HAP-1 (cell line): ENCODE results near the gene NDOR1.
"Not testable (repeated sequence)": the region's sequence is repeated elsewhere in the genome, so short reads cannot be mapped to it uniquely, and the experiment has no call there.

Source experiments
- DNase-seq, 2 experiments: peaks; one replicate each; pipeline ENCODE4 v3.0.0-alpha.2; 2016 to 2020; ENCODE audit warnings: low spot score in 2 of 2
- H3K27me3 ChIP-seq: fragments of 250-450 bp; sonication (Bioruptor Pico); 2 replicates; pipeline ENCODE4 v1.5.1; 2020; ENCODE audit warnings: low read depth, mild to moderate bottlenecking, moderate library complexity
- H3K36me3 ChIP-seq: fragments of 250-450 bp; sonication (Bioruptor Pico); replicated peaks from 2 replicates; pipeline ENCODE4 v1.5.1; 2020; ENCODE audit warnings: mild to moderate bottlenecking
- H3K4me1 ChIP-seq: fragments of 250-450 bp; sonication (Bioruptor Pico); 2 replicates; pipeline ENCODE4 v1.5.1; 2020; ENCODE audit warnings: mild to moderate bottlenecking
- H3K4me3 ChIP-seq: fragments of 250-450 bp; sonication (Bioruptor Pico); 2 replicates; pipeline ENCODE4 v1.5.1; 2020; ENCODE audit warnings: mild to moderate bottlenecking, moderate library complexity
- H3K9me3 ChIP-seq: fragments of 250-450 bp; sonication (Bioruptor Pico); 2 replicates; pipeline ENCODE4 v1.5.1; 2020; ENCODE audit warnings: mild to moderate bottlenecking, moderate library complexity
- in situ Hi-C: fragments of 300-500 bp; cut with MboI; formaldehyde crosslinking; loops from 3 replicates; pipeline ENCODE4 v1.14.3; 2020; ENCODE audit warnings: low sequenced_read_pairs, inconsistent platforms, mixed read lengths

Gene NDOR1

GRCh38 chr9:137253717-137254623 lies 48.5 kb downstream of the NDOR1 start:
- Histone ChIP-seq H3K4me3 (peak overlapping the region; percentile 66), H3K9me3 (no peaks in the 10 kb centered on the region), H3K4me1 (peaks cover 7% of the 10 kb centered on the region), H3K36me3 (peaks cover 23% of the 10 kb centered on the region), H3K27me3 (no peaks in the 10 kb centered on the region)
- DNase-seq: no peak
- in situ Hi-C loops: no loop called here

GRCh38 chr9:137254624-137255447 lies 49.3 kb downstream of the NDOR1 start, which contains the start of gene NELFB:
Gene NELFB (plus strand): TSS chr9:137255327.
- Histone ChIP-seq H3K36me3 (peaks cover 26% of the 10 kb centered on the region), H3K27me3 (no peaks in the 10 kb centered on the region), H3K4me1 (peaks cover 7% of the 10 kb centered on the region), H3K9me3 (no peaks in the 10 kb centered on the region), H3K4me3 (peak within 1 kb of the TSS; percentile 91)
- in situ Hi-C loops: no loop called here
- DNase-seq: peak; percentile 85 to 97

- Histone ChIP-seq H3K4me3 (peak overlapping the region; percentile 91), H3K4me1 (peaks cover 7% of the 10 kb centered on the region), H3K36me3 (peaks cover 27% of the 10 kb centered on the region), H3K9me3 (no peaks in the 10 kb centered on the region), H3K27me3 (no peaks in the 10 kb centered on the region)
- DNase-seq: no peak
- in situ Hi-C loops: no loop called here
Measured at GRCh38 chr9:137255448-137256114, 50.1 kb downstream of the NDOR1 start.

GRCh38 chr9:137256362-137256761 lies 50.9 kb downstream of the NDOR1 start:
- in situ Hi-C loops: no loop called here
- Histone ChIP-seq H3K9me3 (no peaks in the 10 kb centered on the region), H3K4me3 (peak overlapping the region; percentile 91), H3K36me3 (peaks cover 31% of the 10 kb centered on the region), H3K27me3 (no peaks in the 10 kb centered on the region), H3K4me1 (peaks cover 7% of the 10 kb centered on the region)
- no peak for DNase-seq

- H3K4me3 ChIP-seq: peak overlapping the region; percentile 91
Measured at GRCh38 chr9:137256856-137257255, 51.4 kb downstream of the NDOR1 start.

GRCh38 chr9:137262173-137262908 lies 56.8 kb downstream of the NDOR1 start:
- H3K27me3 ChIP-seq, H3K4me3 ChIP-seq, H3K4me1 ChIP-seq, H3K9me3 ChIP-seq, in situ Hi-C loops: not testable (repeated sequence)
- peak; percentile 36 to 67 for DNase-seq
- peaks cover 41% of the 10 kb centered on the region for H3K36me3 ChIP-seq

More at GRCh38 chr9:137256856-137257255, 51.4 kb downstream of the NDOR1 start:
- Histone ChIP-seq H3K9me3 (no peaks in the 10 kb centered on the region), H3K4me1 (peaks cover 7% of the 10 kb centered on the region), H3K27me3 (no peaks in the 10 kb centered on the region), H3K36me3 (peaks cover 31% of the 10 kb centered on the region)
- in situ Hi-C loops: no loop called here
- DNase-seq: no peak

- DNase-seq: no peak
- Histone ChIP-seq H3K4me3 (no peak overlapping the region), H3K4me1 (no peaks in the 10 kb centered on the region), H3K36me3 (peaks cover 45% of the 10 kb centered on the region), H3K9me3 (no peaks in the 10 kb centered on the region), H3K27me3 (no peaks in the 10 kb centered on the region)
- in situ Hi-C loops: no loop called here
Measured at GRCh38 chr9:137262909-137263285, 57.4 kb downstream of the NDOR1 start.

GRCh38 chr9:137263506-137263905 lies 58.0 kb downstream of the NDOR1 start:
- Histone ChIP-seq H3K36me3 (peaks cover 50% of the 10 kb centered on the region), H3K27me3 (no peaks in the 10 kb centered on the region), H3K4me1 (no peaks in the 10 kb centered on the region), H3K4me3 (no peak overlapping the region), H3K9me3 (no peaks in the 10 kb centered on the region)
- DNase-seq: no peak
- in situ Hi-C loops: no loop called here

GRCh38 chr9:137264067-137264466 lies 58.6 kb downstream of the NDOR1 start:
- H3K27me3 ChIP-seq: no peaks in the 10 kb centered on the region

GRCh38 chr9:137265496-137266161 lies 60.1 kb downstream of the NDOR1 start:
- in situ Hi-C loops: no loop called here
- Histone ChIP-seq H3K4me1 (no peaks in the 10 kb centered on the region), H3K36me3 (peaks cover 52% of the 10 kb centered on the region), H3K9me3 (no peaks in the 10 kb centered on the region), H3K27me3 (no peaks in the 10 kb centered on the region), H3K4me3 (no peak overlapping the region)
- no peak for DNase-seq

More at GRCh38 chr9:137264067-137264466, 58.6 kb downstream of the NDOR1 start:
- H3K9me3 ChIP-seq: no peaks in the 10 kb centered on the region
- no peaks in the 10 kb centered on the region for H3K4me1 ChIP-seq
- in situ Hi-C loops: no loop called here
- H3K36me3 ChIP-seq: peaks cover 50% of the 10 kb centered on the region
- no peak for DNase-seq
- H3K4me3 ChIP-seq: no peak overlapping the region

- no peaks in the 10 kb centered on the region for H3K27me3 ChIP-seq
- no peak overlapping the region for H3K4me3 ChIP-seq
- peak in 1 of 2 experiments; percentile 10 for DNase-seq
- H3K36me3 ChIP-seq: peaks cover 52% of the 10 kb centered on the region
- no peaks in the 10 kb centered on the region for H3K4me1 ChIP-seq
- in situ Hi-C loops: no loop called here
- H3K9me3 ChIP-seq: no peaks in the 10 kb centered on the region
Measured at GRCh38 chr9:137266162-137266527, 60.6 kb downstream of the NDOR1 start.
